Measurements from ENCODE around the gene XYLT2.

GRCh38 chr17:50363217-50364060, 17.5 kb downstream of the XYLT2 start:
- TF ChIP-seq, protein P1, sequence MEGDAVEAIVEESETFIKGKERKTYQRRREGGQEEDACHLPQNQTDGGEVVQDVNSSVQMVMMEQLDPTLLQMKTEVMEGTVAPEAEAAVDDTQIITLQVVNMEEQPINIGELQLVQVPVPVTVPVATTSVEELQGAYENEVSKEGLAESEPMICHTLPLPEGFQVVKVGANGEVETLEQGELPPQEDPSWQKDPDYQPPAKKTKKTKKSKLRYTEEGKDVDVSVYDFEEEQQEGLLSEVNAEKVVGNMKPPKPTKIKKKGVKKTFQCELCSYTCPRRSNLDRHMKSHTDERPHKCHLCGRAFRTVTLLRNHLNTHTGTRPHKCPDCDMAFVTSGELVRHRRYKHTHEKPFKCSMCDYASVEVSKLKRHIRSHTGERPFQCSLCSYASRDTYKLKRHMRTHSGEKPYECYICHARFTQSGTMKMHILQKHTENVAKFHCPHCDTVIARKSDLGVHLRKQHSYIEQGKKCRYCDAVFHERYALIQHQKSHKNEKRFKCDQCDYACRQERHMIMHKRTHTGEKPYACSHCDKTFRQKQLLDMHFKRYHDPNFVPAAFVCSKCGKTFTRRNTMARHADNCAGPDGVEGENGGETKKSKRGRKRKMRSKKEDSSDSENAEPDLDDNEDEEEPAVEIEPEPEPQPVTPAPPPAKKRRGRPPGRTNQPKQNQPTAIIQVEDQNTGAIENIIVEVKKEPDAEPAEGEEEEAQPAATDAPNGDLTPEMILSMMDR (conservative IDR thresholded peaks at IDR 0.05 in 1 of 2, IDR thresholded peaks at IDR 0.05 in 1 of 2; ENCODE audit: extremely low read depth in 1 of 2, insufficient read depth in 1 of 2, low read depth in 1 of 2, low read length in 2 of 2) = no peak
- TF ChIP-seq EZH2 (IDR thresholded peaks at IDR 0.05; ENCODE audit: borderline replicate concordance, low read length) = no peak
